GM21529 (cell line): ENCODE measurements around the gene SULT2B1.

Source experiments
- ATAC-seq: cut with Tn5 transposase; IDR thresholded peaks from one replicate; pipeline ENCODE4 v1.9.1; 2021; ENCODE audit not compliant: unreplicated experiment

SULT2B1 gene

DNA sequence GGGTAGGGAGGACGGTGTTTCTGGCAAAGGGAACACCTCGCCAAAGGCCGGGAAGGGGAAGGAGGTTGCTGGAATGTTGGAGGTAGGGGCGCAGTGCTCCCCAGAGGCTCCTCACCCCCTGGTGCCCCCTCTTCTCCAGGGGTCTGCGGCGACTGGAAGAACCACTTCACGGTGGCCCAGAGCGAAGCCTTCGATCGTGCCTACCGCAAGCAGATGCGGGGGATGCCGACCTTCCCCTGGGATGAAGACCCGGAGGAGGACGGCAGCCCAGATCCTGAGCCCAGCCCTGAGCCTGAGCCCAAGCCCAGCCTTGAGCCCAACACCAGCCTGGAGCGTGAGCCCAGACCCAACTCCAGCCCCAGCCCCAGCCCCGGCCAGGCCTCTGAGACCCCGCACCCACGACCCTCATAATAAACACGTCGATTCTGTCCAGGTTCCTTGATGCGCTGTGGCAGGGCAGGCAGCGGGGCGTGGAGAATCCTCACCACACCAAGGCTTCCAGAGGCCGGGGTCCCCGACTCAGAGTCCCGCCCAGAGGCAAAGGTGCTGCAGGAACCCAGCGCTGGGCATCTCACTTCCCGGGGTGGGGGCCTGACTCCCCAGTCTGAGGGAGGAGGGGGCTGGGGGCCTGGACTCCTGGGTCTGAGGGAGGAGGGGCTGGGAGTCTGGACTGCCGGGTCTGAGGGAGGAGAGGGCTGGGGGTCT, 47.2 kb downstream of the SULT2B1 start:
- no peak for ATAC-seq

DNA sequence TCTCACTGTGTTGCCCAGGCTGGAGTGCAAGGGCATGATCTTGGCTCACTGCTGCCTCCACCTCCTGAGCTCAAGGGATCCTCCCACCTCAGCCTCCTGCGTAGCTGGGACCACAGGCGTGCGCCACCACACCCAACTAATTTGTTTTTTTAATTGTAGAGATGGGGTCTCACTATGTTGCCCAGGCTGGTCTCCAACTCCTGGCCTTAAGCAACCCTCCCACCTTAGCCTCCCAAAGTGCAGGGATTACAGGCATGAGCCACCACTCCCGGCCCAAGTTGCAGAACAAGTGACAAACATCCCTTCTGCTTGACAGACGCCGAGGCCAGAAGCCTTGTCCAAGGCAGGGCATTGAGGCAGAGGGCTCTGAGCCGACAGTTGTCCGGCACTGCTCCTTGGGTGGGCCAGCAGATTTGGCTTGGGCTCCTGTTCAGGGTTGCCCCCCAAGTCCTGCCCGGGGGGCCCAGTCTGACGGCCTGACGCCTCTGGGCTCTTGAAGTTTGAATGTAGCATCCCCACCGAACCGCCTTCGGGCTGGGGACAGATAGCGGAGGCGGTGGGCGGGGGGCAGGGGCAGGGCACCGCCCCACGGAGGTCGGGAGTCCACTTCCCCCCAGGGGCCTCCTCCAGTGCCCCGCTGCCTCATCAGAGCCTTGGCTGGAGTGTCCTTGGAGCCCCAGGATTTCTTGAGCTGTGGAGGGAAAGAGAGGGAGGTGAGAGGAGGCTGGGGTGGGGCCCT, 48.9 kb downstream of the SULT2B1 start:
- no peak for ATAC-seq

DNA sequence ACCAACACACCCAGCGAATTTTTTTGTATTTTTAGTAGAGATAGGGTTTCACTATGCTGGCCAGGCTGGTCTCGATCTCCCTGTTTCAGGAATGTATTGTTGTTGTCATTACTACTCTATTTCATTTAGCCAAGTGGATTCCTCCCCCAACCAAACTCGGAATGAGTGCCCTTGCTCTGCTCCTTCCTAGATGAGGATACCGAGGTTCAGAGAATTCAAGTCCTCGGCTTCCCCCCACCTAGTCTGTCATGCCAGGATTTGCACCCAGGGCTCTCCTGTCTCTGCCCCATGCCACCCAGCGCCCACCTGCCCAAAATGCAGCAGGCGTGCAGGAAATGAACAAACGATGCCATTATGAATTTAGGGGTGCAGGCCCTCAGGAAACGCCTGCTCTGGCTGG, 51.0 kb downstream of the SULT2B1 start:
- no peak for ATAC-seq

DNA sequence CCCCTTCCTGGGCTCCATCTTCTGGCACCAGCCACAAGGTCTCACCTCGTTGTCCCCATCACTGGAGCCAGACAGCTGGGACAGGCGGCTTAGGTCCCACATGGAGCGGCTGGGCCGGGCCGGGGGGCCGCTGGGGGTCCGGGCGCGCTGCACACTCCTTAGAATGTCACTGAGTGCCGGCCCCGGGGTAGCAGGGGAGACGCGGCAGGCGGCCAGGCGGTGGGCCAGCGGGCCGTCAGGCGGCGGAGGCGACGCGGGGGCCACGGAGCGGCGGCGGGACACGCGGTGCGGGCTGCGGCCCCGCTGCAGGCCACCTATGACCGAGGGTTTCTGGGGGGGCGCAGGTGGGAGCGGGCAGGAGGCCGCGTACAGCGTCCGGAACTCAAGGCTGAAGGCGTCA, 51.5 kb downstream of the SULT2B1 start:
- ATAC-seq: no peak

DNA sequence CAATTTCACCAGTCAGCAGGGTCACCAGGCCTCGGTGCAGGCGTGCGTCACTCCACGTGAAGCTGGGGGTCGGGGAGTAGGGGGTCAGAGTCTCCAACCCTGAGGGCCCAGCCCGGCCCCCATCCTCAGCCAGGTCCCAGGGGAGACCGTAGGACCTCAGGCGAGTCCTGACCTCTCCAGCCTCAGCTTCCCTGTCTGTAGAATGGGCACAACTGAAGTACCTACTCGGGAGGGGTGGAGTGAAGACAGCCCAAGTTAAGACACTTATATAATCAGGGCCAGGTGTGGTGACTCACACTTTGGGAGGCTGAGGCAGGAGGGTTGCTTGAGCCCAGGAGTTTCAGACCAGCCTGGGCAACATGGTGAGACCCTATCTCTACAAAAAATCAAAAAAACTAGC, 51.9 kb downstream of the SULT2B1 start:
- ATAC-seq: no peak

DNA sequence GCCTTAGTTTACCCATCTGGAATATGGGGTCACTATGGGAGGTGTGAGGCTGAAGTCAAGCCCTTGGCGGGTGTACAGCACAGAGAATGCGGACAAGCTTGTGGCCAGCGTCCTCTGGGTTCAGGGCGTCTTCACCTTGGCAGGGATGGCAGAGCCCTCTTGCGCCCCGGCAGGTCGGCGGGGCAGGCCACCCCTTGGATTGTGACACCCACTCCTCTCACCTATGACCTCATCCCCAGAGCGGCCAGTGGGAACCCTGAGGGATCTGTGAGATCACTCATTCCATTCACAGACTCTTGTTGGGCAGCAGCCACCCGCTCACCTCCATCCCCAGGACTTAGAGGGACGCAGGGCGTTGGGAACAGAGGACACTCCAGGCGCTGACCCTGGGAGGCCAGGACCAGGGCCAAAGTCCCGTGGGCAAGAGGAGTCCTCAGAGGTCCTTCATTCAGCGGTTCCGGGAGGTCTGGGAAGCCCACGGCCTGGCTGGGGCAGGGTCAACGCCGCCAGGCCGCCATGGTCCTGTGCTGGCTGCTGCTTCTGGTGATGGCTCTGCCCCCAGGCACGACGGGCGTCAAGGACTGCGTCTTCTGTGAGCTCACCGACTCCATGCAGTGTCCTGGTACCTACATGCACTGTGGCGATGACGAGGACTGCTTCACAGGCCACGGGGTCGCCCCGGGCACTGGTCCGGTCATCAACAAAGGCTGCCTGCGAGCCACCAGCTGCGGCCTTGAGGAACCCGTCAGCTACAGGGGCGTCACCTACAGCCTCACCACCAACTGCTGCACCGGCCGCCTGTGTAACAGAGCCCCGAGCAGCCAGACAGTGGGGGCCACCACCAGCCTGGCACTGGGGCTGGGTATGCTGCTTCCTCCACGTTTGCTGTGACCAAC, 54.7 kb downstream of the SULT2B1 start, which contains the start of gene SPACA4:
TSS of gene SPACA4 (plus strand) at position 280 of the 896 bp plus-strand sequence. CDS start at position 517, 237 bp downstream.
- no peak for ATAC-seq

DNA sequence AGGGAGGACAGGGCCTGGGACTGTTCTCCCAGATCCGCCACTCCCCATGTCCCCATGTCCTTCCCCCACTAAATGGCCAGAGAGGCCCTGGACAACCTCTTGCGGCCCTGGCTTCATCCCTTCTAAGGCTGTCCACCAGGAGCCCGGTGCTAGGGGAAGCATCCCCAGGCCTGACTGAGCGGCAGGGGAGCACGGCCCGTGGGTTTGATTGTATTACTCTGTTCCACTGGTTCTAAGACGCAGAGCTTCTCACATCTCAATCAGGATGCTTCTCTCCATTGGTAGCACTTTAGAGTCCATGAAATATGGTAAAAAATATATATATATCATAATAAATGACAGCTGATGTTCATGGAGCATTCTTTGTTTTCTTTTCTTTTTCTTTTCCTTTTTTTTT, 55.4 kb downstream of the SULT2B1 start:
- no peak for ATAC-seq

DNA sequence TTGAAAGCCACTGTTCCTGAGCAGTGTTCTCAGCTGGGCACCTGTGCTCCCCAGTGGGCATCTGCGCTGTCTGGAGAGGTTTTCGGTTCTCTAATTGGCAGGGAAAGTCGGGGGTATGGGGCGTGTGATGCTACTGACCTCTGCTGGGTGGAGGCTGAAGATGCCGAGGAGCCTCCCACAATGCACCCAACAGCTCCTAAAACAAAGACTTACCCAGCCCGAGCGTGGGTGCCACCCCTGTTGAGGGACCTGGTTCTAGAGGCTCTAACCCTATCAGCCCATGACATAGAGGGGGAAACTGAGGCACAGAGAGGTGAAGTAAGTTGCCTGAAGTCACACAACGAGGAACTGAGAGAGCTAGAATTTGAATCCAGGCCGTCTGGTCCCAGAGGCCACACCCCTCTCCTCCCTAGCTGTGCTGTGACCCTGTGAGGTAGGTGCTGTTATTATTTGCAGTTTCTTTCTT, 56.9 kb downstream of the SULT2B1 start:
- ATAC-seq: no peak

DNA sequence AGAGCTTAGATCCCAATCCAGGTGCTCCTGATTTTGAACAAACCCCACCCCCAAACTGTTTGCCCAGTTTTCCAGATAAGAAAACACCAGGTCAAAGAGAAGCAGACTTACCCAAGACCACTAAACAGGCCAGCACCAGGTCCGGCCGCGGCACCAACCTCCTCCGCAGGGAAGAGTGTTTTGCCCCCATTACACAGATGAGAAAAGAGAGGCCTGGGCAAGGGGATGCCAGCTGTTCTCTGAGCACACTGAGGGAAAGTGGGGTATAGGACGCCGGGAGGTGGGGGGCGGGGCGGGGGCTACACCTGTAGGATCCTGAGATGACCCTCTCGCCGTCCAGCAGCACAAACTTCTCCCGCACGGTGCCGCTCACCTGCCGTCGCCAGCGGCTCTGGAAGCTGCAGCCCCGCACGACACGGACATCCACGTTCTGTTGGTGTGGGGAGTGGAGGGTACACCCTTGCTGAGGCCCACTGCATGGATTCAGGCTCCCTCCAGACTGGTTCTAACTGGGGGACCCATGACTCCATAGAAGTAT, 57.7 kb downstream of the SULT2B1 start:
- ATAC-seq: no peak

DNA sequence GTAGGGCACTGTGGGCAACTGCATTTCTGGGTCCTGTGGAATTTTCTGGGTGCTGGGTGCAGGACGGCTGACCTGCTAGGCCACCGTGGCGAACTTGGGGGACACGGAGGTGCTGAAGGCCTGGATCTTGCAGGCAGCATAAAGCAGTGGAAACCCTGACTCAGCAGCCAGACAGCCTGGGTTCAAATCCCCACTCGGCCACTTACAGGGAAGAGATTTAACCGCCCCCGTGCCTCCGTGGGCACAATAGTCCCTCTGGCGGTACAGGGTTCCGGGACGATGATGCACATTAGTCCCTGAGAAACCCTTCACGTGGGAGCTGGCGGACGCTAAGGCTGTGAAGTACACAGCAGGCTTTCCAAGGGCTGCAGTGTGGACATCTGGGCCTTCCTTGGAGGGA, 59.9 kb downstream of the SULT2B1 start:
- ATAC-seq: no peak

DNA sequence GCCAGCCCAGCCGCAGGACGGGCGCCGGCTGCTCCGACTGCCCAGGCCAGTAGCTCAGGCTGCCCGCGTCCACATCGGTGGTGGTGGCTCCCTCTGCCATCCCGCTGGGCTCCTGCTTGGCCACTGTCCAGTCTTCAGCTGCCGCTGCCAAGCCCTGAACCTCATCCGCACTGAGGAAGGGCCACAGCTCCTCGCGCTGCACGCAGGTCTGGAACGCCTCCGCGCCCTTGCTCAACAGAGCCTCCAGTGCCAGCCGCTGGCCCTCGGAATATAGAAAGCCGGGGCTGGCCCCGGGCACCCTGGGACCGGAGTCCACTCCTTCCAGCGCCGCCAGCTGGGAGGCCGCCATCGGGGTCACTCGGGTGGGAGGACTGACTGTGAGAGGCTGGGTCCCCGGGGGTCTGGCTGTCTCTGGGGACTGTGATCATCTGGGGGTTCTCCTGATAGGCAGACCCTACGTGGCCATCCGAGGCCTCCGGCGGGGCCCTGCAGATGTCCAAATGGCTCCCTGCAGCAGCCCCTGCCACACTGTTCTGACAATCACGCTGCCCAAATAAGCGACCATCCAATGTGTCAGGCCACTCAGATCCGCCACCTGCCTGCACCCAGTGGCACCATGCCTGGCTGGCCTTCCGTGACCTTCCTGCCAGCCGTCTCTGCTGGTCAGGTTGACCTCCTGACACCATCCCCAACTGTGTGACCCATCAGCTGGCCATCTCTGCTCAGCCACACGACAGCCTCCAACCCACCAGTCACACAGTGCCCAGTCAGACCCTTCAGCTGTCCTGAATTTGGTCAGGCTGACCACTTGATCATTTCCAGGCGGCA, 61.3 kb downstream of the SULT2B1 start:
- ATAC-seq: no peak

DNA sequence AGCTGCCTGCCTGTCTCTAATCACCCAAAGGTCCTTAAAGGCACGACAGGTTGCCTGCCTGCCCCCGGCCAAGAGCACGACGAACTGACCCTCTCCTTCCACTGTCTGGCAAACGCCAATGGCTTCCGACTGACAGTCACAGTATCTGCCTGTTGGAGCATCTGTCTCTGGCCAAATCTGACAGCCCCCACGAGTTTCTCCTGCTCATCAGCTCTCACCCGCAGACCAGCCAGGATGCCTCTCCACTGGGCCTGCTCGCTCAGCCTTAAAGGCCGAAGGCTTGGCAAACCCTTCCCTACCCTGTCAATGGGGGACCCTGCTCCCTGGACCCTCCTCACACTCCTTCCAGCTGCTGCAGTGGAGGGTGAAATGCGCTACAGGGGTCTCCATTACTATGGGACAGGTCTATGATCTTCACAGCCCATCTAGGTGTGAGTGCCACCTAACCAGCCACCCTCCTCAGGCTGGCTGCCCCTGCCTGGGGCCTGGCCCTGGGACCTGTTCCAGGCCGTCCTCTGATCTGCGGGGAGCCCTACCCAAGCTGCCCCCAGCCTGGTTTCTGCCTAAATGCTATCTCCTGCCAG, 62.0 kb downstream of the SULT2B1 start:
- ATAC-seq: no peak

DNA sequence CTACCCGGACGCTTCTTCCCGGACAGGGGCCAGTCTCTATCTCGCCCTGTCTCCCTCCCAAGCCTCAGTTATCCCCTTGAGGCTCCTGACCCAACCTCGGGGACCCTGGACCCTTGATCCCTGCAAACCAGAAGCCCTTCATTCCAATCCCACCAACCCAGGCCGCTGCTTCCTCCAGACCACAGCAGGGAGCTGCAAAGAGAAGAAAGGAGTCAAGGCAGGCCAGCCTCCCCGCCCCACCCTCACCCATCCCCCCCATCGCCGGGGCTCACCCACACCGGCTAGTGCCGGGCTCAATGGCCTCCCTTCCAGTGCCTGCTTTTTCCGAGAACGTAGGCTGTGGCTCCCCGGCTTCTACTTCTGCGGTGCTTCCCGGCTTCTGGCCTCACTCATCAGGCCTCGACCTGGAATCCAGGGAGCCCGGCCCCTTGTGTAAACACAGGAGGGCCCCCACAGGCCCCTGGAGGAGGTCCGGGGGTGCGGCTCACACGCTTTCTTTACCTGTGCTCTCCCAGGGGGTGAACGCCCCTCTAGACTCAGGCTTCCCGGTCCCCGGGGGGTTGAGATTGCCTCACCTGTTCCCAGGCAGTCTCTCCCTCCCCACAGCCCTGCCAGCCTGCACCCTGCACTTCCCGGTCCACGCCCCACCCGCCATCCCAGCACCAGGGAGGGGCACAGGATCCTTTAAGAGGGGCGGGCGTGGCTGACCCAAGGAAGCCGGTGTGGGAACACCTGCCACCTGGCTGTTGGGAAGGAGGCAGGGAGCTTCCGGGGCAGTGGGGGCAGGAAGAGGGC, 62.7 kb downstream of the SULT2B1 start, which contains the start of gene FAM83E:
TSS of gene FAM83E (minus strand) at position 641 of the 795 bp plus-strand sequence. CDS start 1,704 bp downstream, outside the sequence.
- ATAC-seq: no peak

DNA sequence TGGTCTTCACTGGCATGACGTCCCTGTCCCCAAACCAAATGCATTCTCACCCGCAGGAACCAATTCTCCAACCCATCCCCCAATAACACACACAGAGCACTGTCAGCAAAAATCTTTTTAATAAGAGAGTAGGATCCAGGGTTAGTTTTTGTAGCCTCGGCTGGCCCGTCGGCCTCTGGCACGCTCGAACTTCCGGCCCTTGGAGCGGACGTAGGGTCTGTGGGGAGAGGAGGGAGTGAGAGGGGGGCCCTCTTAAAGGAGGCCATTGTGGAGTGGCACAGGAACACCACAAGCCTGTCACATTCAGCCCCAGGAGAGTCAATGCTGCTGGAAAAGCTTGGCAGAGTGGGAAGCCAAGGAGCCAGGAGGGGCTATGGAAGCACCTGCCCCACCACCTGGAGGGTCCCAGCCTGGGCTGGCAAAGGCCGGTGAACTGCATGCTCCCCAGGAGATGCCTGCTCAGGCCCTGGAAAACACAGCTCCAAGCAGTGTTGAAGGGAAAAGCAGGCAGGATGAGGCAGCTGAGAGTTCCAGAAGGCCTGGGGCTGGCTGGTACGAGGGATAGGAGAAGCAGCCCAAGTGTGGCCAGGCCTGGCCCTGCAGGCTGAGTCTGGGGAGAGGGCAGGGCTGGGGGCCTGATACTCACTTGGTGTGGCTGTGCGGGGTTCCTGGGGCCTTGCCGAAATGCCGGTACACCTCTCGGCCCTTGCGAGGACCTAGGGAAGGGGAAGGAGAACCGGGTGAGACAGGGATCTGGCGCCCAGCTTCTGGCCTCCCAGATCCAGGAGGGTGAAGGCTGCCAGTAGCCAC, 63.5 kb downstream of the SULT2B1 start:
- ATAC-seq: no peak

DNA sequence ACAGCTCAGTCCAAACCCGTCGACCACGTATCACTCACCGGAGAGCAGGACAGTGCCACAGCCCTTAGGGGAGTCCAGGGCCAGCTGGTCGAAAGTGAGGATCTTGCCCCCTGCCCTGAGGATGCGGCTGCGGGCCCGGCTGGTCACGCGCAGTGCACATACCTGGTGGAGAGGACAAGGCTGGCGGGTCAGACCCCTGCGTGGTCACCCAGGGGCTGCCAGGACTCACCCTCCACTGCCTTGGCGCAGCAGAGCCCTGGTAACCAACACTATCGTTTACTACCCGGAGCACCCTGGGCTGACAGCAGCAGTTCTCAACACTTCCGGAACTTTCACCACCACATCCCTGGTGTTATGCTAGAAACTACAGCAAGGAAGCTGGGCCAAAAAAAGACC, 64.1 kb downstream of the SULT2B1 start:
- ATAC-seq: no peak

DNA sequence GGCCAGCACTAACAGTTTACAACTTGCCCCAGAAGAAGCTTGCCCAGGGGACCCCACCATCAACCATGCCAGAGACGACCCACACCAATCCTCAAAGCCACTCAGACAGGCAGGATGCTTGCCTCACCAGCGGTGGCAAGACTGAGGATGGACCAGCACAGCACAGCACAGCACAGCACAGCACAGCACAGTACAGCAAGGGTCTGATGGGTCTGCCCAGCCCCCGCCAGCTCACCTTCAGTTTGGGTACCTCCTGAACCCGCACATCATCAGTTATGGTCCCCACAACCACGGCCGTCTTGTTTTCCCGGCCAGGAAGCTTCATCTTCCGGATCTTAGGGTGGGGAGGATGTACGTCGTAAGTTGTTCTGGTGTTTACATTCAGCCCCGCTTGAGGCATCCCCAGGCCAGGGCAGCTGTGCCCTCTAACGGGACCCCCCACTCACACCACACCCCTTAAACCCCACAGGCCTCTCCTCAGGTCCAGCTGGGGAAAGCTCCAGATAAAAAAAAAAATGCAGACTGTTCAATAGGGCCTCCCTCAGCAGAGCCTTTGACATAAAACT, 64.6 kb downstream of the SULT2B1 start:
- ATAC-seq: no peak

DNA sequence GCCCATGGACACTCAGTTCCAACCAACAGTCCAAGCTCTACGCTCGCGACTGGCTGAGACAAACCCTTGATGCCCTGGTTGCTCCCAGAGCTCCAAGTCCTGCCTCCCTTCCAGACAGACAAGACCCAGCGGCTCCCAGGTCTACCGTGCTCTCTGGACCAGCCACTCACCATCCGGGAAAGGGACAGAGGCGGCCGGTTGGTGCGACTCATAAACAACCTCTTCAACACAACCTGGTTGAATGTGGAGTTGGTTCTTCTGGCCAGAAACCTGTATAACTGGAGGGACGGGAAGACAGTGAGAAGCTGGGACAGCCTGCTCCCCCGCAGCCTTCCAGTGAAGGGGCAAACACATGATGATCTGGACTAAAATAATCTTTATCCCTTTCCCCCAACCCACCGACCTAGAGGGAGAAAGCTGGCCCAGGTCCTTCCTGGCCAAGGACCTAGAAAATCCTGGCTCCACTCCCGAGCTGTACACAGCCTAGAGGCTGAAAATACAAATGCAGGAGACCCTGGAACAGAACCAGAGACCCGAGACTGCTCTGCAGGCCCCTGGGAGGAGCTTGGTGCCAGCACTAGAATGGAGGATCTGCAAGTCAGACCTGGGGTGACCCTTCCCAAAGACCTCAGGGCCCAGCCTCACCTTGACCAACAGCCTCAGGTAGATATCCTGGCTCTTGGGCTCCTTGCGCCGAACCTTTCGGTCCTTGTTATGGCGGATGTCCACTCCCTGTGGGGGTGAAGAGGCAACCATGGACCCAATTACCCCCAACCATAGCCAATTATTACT, 65.4 kb downstream of the SULT2B1 start:
- no peak for ATAC-seq
